ENCODE results near the gene BBC3.
A peak's percentile ranks its signal among the peaks of the same experiment; 100 is the strongest.
"Not testable (repeated sequence)": the region's sequence is repeated elsewhere in the genome, so short reads cannot be mapped to it uniquely, and the experiment has no call there.

The BBC3 gene

GRCh38 chr19:47257411-47258169 lies 26.6 kb upstream of the BBC3 start:
- DNase-seq: no peak

GRCh38 chr19:47256693-47257410 lies 25.9 kb upstream of the BBC3 start:
- DNase-seq: peak; percentile 98 to 99

- DNase-seq: peak; percentile 95 to 97
These were observed 25.1 kb upstream of the BBC3 start, which contains the start of gene CCDC9 for GRCh38 chr19:47255879-47256692. CCDC9 (plus strand) TSS chr19:47256525; CDS start chr19:47258401, 1,876 bp downstream.

GRCh38 chr19:47253970-47254369 lies 23.0 kb upstream of the BBC3 start:
- no peak for DNase-seq

- DNase-seq: no peak
These were observed 22.5 kb upstream of the BBC3 start for GRCh38 chr19:47253467-47253881.

- DNase-seq: not testable (repeated sequence)
These were observed 22.0 kb upstream of the BBC3 start for GRCh38 chr19:47253016-47253415.

GRCh38 chr19:47247308-47247990 lies 16.4 kb upstream of the BBC3 start:
- peak; percentile 52 to 56 for DNase-seq

- DNase-seq: peak; percentile 86 to 90
These were observed 13.0 kb upstream of the BBC3 start for GRCh38 chr19:47243776-47244547.

GRCh38 chr19:47243364-47243775 lies 12.4 kb upstream of the BBC3 start:
- no peak for DNase-seq

- DNase-seq: no peak
These were observed 11.0 kb upstream of the BBC3 start for GRCh38 chr19:47241919-47242577.

- DNase-seq: peak; percentile 70 to 71
These were observed 10.3 kb upstream of the BBC3 start for GRCh38 chr19:47240996-47241918.

- DNase-seq: no peak
These were observed 9.6 kb upstream of the BBC3 start for GRCh38 chr19:47240556-47240955.

- DNase-seq: no peak
These were observed 8.8 kb upstream of the BBC3 start for GRCh38 chr19:47239610-47240296.

- DNase-seq: no peak
These were observed 8.2 kb upstream of the BBC3 start for GRCh38 chr19:47239152-47239551.

GRCh38 chr19:47236072-47236675 lies 5.2 kb upstream of the BBC3 start:
- no peak for DNase-seq

GRCh38 chr19:47232422-47233211 lies 1.6 kb upstream of the BBC3 start:
- DNase-seq: no peak

GRCh38 chr19:47231215-47232054 lies 436 bp upstream of the BBC3 start:
- peak; percentile 46 to 51 for DNase-seq

Data from SHP77 (cell line).